ENCODE measurements around the gene PGAM2. TPM values are rescaled to one million over a fixed set of nuclear protein-coding genes. Genes with fewer than 3 reads are reported as not detected.

PGAM2 gene
- total and polyA plus RNA-seq, 8 donors = 0.49 to 6.7 (median 0.65) TPM; not detected in 1

DNA sequence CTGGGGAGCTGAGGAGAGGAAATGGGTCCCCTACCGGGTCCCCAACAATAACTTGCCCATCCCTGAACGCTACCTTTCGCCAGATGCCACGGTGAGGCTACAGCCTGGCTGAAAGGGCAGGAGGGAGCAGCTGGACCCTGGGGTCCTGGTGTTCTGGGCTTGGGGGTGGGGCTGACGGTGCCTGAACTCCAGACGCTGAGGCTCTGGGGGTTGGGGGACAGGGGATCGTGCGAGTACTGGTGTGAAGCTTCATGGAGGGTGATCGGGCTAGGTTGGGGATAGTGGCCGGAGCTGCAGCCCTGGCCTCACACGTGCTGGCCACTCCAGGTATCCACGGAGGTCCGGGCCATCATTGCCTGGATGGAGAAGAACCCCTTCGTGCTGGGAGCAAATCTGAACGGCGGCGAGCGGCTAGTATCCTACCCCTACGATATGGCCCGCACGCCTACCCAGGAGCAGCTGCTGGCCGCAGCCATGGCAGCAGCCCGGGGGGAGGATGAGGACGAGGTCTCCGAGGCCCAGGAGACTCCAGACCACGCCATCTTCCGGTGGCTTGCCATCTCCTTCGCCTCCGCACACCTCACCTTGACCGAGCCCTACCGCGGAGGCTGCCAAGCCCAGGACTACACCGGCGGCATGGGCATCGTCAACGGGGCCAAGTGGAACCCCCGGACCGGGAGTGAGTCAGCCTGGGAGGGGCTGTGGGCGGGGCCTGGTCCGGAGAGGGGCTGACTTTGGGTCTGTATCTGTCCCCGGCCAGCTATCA, 47.0 kb upstream of the PGAM2 start:
- Histone ChIP-seq H3K4me1 (no peaks in the 10 kb centered on the region), H3K4me3 (no peak overlapping the region), H3K9me3 (no peaks in the 10 kb centered on the region), H3K27ac (no peak overlapping the region), H3K27me3 (no peaks in the 10 kb centered on the region), H3K36me3 (peaks cover 0 to 9% (median 0%) of the 10 kb centered on the region in 3 donors)
- DNase-seq (peak in 3 of 6 donors; percentile 55 to 72 (median 65)), ATAC-seq (peak in 2 of 4 donors; percentile 25 to 58), FAIRE-seq (no peak)
- intact Hi-C loops (cut with DNase I) = no loop called here
- TF ChIP-seq, protein P1, sequence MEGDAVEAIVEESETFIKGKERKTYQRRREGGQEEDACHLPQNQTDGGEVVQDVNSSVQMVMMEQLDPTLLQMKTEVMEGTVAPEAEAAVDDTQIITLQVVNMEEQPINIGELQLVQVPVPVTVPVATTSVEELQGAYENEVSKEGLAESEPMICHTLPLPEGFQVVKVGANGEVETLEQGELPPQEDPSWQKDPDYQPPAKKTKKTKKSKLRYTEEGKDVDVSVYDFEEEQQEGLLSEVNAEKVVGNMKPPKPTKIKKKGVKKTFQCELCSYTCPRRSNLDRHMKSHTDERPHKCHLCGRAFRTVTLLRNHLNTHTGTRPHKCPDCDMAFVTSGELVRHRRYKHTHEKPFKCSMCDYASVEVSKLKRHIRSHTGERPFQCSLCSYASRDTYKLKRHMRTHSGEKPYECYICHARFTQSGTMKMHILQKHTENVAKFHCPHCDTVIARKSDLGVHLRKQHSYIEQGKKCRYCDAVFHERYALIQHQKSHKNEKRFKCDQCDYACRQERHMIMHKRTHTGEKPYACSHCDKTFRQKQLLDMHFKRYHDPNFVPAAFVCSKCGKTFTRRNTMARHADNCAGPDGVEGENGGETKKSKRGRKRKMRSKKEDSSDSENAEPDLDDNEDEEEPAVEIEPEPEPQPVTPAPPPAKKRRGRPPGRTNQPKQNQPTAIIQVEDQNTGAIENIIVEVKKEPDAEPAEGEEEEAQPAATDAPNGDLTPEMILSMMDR (IDR thresholded peaks at IDR 0.05) = no peak
- 44 to 55% methylated on average over 41 of the region's 41 CpGs for WGBS, 2 donors

DNA sequence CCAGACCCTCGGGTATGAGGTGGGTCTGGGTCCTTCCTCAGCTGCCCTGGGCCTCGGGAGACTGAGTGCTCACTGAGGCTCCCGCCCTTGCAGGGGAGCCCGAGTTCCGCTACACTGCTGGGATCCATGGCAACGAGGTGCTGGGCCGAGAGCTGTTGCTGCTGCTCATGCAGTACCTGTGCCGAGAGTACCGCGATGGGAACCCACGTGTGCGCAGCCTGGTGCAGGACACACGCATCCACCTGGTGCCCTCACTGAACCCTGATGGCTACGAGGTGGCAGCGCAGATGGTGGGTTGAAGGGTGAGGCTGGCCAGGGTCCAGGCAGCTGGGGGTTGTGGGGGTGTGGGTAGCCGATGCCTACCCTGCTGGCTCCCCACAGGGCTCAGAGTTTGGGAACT, 46.4 kb upstream of the PGAM2 start:
- H3K27me3 ChIP-seq = no peaks in the 10 kb centered on the region
- H3K9me3 ChIP-seq = no peaks in the 10 kb centered on the region
- H3K36me3 ChIP-seq = peaks cover 0 to 7% (median 0%) of the 10 kb centered on the region in 3 donors
- FAIRE-seq (no peak), ATAC-seq (peak in 1 of 4 donors; percentile 20), DNase-seq (peak in 1 of 6 donors; percentile 35)
- 70 to 74% methylated on average over 16 of the region's 16 CpGs for WGBS, 2 donors
- intact Hi-C loops (cut with DNase I) = no loop called here
- no peak overlapping the region for H3K4me3 ChIP-seq
- TF ChIP-seq, protein P1 (IDR thresholded peaks at IDR 0.05) = no peak
- no peak overlapping the region for H3K27ac ChIP-seq
- no peaks in the 10 kb centered on the region for H3K4me1 ChIP-seq

DNA sequence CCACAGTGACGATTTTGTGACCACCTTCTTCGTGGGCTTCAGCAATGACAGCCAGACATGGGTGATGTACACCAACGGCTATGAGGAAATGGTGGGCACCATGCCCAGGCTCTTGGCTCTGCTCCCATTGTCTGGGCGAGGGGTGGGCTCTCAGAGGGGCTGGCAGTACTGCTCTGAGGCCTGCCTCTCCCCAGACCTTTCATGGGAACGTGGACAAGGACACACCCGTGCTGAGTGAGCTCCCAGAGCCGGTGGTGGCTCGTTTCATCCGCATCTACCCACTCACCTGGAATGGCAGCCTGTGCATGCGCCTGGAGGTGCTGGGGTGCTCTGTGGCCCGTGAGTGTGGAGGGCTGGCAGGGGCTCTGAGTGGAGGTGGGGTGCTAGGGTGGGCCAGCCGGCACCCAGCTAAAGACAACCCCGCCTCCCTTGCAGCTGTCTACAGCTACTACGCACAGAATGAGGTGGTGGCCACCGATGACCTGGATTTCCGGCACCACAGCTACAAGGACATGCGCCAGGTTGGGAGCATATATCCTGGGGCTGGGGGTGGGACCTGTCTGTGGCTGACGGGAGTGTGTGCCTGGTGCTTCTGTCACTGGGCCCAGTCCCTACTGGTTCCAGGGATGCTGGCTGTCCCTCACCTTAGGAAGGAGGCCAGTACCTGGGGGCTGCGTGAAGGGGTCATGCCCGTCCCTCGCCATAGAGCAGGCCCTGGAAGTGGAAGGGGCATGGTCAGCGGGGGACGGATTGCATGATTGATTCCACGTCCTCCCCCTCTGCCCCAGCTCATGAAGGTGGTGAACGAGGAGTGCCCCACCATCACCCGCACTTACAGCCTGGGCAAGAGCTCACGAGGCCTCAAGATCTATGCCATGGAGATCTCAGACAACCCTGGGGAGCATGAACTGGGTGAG, 45.6 kb upstream of the PGAM2 start:
- no peak for ATAC-seq
- no peak for FAIRE-seq
- WGBS, 2 donors = 73 to 84% methylated on average over 25 to 27 of the region's 27 CpGs
- no peaks in the 10 kb centered on the region for H3K36me3 ChIP-seq
- TF ChIP-seq, protein P1 (IDR thresholded peaks at IDR 0.05) = no peak
- intact Hi-C loops (cut with DNase I) = no loop called here
- peak in 2 of 6 donors; percentile 35 to 53 for DNase-seq
- no peaks in the 10 kb centered on the region for H3K4me1 ChIP-seq
- no peak overlapping the region for H3K27ac ChIP-seq
- H3K9me3 ChIP-seq = no peaks in the 10 kb centered on the region
- no peaks in the 10 kb centered on the region for H3K27me3 ChIP-seq
- no peak overlapping the region for H3K4me3 ChIP-seq

DNA sequence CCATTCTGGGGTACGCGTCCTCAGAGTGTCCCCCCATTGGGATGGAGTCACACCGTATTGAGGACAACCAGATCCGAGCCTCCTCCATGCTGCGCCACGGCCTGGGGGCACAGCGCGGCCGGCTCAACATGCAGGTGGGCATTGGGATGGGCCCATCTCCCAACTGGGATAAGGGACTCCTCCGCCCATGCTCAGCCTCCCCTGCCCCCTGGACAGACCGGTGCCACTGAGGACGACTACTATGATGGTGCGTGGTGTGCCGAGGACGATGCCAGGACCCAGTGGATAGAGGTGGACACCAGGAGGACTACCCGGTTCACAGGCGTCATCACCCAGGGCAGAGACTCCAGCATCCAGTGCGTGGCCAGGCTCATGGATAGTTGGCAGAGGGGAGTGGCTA, 44.6 kb upstream of the PGAM2 start:
- DNase-seq = no peak
- WGBS, 2 donors = 85 to 94% methylated on average over 17 to 18 of the region's 18 CpGs
- no peaks in the 10 kb centered on the region for H3K4me1 ChIP-seq
- intact Hi-C loops (cut with DNase I) = no loop called here
- H3K36me3 ChIP-seq = no peaks in the 10 kb centered on the region
- TF ChIP-seq, protein P1 (IDR thresholded peaks at IDR 0.05) = no peak
- ATAC-seq = no peak
- H3K9me3 ChIP-seq = no peaks in the 10 kb centered on the region
- no peak overlapping the region for H3K4me3 ChIP-seq
- no peaks in the 10 kb centered on the region for H3K27me3 ChIP-seq
- H3K27ac ChIP-seq = no peak overlapping the region
- no peak for FAIRE-seq

Measured in pancreas (tissue), 10 donors.